KMS-11 (cell line): Measurements from ENCODE around the gene TMEM98.

Experiments used
- H2AFZ ChIP-seq: fragments of 200-600 bp; sonication (generic); 2 replicates; pipeline ENCODE4 v1.6.1; 2016; ENCODE audit warnings: antibody characterized with exemption, mixed run types, low read depth
- H3K27ac ChIP-seq: fragments of 200-600 bp; sonication (generic); 2 replicates; pipeline ENCODE4 v1.6.1; 2016; ENCODE audit warnings: mild to moderate bottlenecking, mixed run types
- H3K27me3 ChIP-seq: fragments of 200-600 bp; sonication (generic); 2 replicates; pipeline ENCODE4 v1.6.1; 2017; ENCODE audit warnings: mild to moderate bottlenecking, low read depth, mixed run types, moderate library complexity; ENCODE audit not compliant: insufficient read depth
- H3K36me3 ChIP-seq: fragments of 200-600 bp; sonication (generic); 2 replicates; pipeline ENCODE4 v1.6.1; 2017; ENCODE audit warnings: mild to moderate bottlenecking, mixed run types; ENCODE audit not compliant: insufficient read depth
- H3K4me1 ChIP-seq: fragments of 200-600 bp; sonication (generic); 2 replicates; pipeline ENCODE4 v1.6.1; 2016; ENCODE audit warnings: mild to moderate bottlenecking, low read depth, mixed run types; ENCODE audit not compliant: poor library complexity, severe bottlenecking
- H3K4me2 ChIP-seq: fragments of 200-600 bp; sonication (generic); 2 replicates; pipeline ENCODE4 v1.7.0; 2016; ENCODE audit warnings: mild to moderate bottlenecking, mixed run types
- H3K4me3 ChIP-seq: fragments of 200-600 bp; sonication (generic); IDR thresholded peaks from 2 replicates; pipeline ENCODE4 v1.6.1; 2017; ENCODE audit warnings: low read depth, low read length, mixed read lengths; ENCODE audit not compliant: insufficient read depth
- H3K79me2 ChIP-seq: fragments of 200-600 bp; sonication (generic); 2 replicates; pipeline ENCODE4 v1.6.1; 2016; ENCODE audit warnings: low read depth, mixed run types; ENCODE audit not compliant: insufficient read depth
- H3K9ac ChIP-seq: fragments of 200-600 bp; sonication (generic); 2 replicates; pipeline ENCODE4 v1.6.1; 2016; ENCODE audit warnings: mild to moderate bottlenecking, mixed run types
- H4K20me1 ChIP-seq: fragments of 200-600 bp; sonication (generic); 2 replicates; pipeline ENCODE4 v1.6.1; 2016; ENCODE audit warnings: mild to moderate bottlenecking, mixed run types; ENCODE audit not compliant: insufficient read depth
- CTCF ChIP-seq: fragments of 200-600 bp; sonication (generic); conservative IDR thresholded peaks from 2 replicates; pipeline ENCODE4 v1.6.1; 2017; ENCODE audit warnings: low read depth, mild to moderate bottlenecking, antibody characterized with exemption, low read length, moderate library complexity, mixed read lengths

TMEM98 gene

GRCh38 chr17:32988481-32989101 lies 60.6 kb downstream of the TMEM98 start:
- Histone ChIP-seq H3K4me2 (no peak overlapping the region), H2AFZ (no peak overlapping the region), H3K36me3 (no peaks in the 10 kb centered on the region), H3K79me2 (no peaks in the 10 kb centered on the region), H3K4me1 (peaks cover 82% of the 10 kb centered on the region), H3K27me3 (no peaks in the 10 kb centered on the region), H3K27ac (peak overlapping the region; percentile 79; the same call in 1 of the 2 replicates), H3K4me3 (no peak overlapping the region), H4K20me1 (no peaks in the 10 kb centered on the region), H3K9ac (no peak overlapping the region)
- no peak for TF ChIP-seq CTCF

- Histone ChIP-seq H3K9ac (peak overlapping the region; percentile 28; the same call in 1 of the 2 replicates), H3K27ac (peak overlapping the region; percentile 55), H3K4me2 (peak overlapping the region; percentile 53), H3K4me1 (peaks cover 64% of the 10 kb centered on the region), H2AFZ (peak overlapping the region; percentile 24), H3K4me3 (no peak overlapping the region), H4K20me1 (no peaks in the 10 kb centered on the region), H3K79me2 (no peaks in the 10 kb centered on the region), H3K27me3 (no peaks in the 10 kb centered on the region), H3K36me3 (no peaks in the 10 kb centered on the region)
- no peak for TF ChIP-seq CTCF
Observed at GRCh38 chr17:32992321-32993033, 64.5 kb downstream of the TMEM98 start.

- no peak overlapping the region for H2AFZ ChIP-seq
- H3K27ac ChIP-seq = no peak overlapping the region
- H4K20me1 ChIP-seq = no peaks in the 10 kb centered on the region
- peaks cover 63% of the 10 kb centered on the region for H3K4me1 ChIP-seq
- TF ChIP-seq CTCF = no peak
- no peaks in the 10 kb centered on the region for H3K36me3 ChIP-seq
- H3K9ac ChIP-seq = no peak overlapping the region
- no peaks in the 10 kb centered on the region for H3K79me2 ChIP-seq
- no peak overlapping the region for H3K4me3 ChIP-seq
- H3K27me3 ChIP-seq = no peaks in the 10 kb centered on the region
- no peak overlapping the region; the same call in 1 of the 2 replicates for H3K4me2 ChIP-seq
Observed at GRCh38 chr17:32993977-32994376, 66.0 kb downstream of the TMEM98 start.
